Fibroblast of pulmonary artery (primary cell): Measurements from ENCODE around the gene AUTS2.
"Not testable (repeated sequence)": the region's sequence is repeated elsewhere in the genome, so short reads cannot be mapped to it uniquely, and the experiment has no call there.

Experiments used
- DNase-seq: peaks from one replicate; pipeline ENCODE4 v3.0.0-alpha.2; 2010; ENCODE audit warnings: low read depth
- H3K4me3 ChIP-seq: replicated peaks from 2 replicates; pipeline ENCODE4 v1.5.1; 2011; ENCODE audit warnings: low read depth, mild to moderate bottlenecking, control low read depth, low read length, moderate library complexity
- CTCF ChIP-seq: IDR thresholded peaks from 2 replicates; pipeline ENCODE4 v1.5.1; 2011; ENCODE audit warnings: mild to moderate bottlenecking, control low read depth, low read length, inconsistent platforms; ENCODE audit errors: missing control alignments

Gene AUTS2

GRCh38 chr7:70728872-70729552 is 1130.7 kb downstream of the AUTS2 start:
- DNase-seq = peak; percentile 14
- H3K4me3 ChIP-seq = no peak overlapping the region
- TF ChIP-seq CTCF = no peak

DNA sequence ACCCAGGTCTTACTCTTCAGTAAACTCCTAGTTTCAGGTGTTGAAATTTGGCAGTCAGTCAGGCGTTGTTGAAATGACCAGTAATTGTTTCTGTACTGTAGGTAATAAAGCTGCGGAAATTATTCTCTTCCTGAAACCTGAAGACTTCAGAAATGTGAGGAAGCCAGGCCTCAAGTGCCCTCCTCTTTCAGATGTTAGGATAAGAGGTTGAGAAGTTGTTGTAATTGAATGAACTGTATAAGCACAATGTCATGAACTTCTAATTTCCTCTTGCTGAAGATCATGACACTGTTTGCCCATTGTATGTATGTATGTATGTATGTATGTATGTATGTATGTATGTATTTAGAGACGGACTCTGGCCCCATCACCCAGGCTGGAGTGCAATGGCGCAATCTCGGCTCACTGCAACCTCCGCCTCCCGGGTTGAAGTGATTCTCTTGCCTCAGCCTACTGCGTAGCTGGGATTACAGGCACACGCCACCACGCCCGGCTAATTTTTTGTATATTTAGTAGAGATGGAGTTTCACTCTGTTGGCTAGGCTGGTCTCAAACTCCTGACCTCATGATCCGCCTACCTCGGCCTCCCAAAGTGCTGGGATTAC is 1131.4 kb downstream of the AUTS2 start:
- not testable (repeated sequence) for H3K4me3 ChIP-seq, DNase-seq

DNA sequence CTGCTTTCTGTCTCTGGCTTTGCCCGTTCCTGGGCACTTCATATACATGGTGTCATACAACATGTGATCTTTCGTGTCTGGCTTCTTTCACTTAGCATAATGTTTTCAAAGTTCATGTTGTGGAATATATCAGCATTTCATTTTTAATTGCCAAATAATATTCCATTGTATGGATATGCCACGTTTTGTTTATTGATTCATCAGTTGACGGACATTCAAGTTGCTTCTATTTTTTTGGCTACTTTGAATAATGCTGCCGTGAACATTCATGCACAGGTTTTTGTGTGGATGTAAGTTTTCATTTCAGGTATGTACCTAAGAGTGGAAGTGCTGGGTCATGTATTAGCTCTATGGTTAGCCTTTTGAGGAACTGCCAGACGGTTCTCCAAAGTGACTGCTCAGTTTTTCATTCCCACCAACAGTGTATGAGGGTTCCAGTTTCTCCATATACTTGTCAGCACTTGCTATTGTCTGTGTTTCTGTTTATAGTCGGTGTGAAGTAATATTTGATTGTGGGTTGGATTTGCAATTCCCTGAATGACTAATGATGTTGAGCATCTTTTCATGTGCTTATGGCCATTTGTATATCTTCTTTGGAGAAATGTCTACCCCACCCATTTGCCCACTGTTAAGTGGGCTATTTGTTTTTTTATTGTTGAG is 1132.3 kb downstream of the AUTS2 start:
- H3K4me3 ChIP-seq = no peak overlapping the region
- TF ChIP-seq CTCF = no peak
- DNase-seq = no peak

GRCh38 chr7:70733090-70733489 is 1134.8 kb downstream of the AUTS2 start:
- H3K4me3 ChIP-seq = no peak overlapping the region
- no peak for DNase-seq
- no peak for TF ChIP-seq CTCF

DNA sequence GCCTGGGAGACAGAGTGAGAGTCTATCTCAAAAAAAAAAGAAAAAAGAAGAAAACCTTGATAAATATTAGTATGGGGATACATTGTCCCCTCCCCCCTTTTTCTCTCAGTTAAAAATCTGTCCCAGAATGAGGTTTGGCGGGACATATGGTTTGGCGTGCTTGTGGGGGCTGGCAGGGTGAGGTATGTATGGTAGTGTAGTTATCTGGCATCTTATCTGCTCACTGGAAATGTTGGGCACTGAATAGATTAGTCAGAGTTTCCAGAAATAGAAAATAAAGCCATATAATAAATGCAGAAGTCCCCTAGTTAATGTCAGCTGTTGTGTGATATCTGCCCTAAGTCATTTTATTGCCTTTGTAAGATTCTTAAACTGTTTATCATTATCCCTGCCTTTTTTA is 1136.1 kb downstream of the AUTS2 start:
- TF ChIP-seq CTCF = no peak
- DNase-seq = no peak
- H3K4me3 ChIP-seq = no peak overlapping the region

DNA sequence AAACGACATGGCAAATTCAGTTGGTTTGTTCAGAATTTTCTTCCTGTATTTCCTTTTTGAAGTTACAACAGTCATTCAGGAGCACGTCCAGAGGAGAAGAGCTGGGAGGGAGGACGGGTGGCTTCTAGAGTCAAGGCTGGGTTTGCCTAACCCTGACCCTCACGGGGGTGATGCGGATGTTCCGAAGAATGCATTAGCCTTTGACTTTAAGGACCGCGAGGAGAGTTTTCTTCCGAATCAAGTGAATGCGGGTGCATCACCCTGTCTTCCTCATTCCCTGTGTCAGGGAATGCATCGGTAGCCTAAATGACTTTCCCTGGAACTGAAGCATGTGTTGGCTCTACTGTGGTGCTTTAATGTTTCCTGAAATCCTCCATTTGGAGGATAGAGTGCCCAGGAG is 1137.0 kb downstream of the AUTS2 start:
- DNase-seq = no peak
- no peak overlapping the region for H3K4me3 ChIP-seq
- no peak for TF ChIP-seq CTCF

- TF ChIP-seq CTCF = no peak
- peak; percentile 79 for DNase-seq
- H3K4me3 ChIP-seq = peak overlapping the region; percentile 53
Observed at GRCh38 chr7:70736715-70737460, 1138.6 kb downstream of the AUTS2 start.
